Epidermal melanocyte (primary cell): Measurements from ENCODE around the gene FALEC.
A peak's percentile ranks its signal among the peaks of the same experiment; 100 is the strongest.

Experiments
- DNase-seq: peaks from one replicate; pipeline ENCODE4 v3.0.0; 2011; ENCODE audit warnings: low spot score; ENCODE audit not compliant: insufficient read length

Gene FALEC

DNA sequence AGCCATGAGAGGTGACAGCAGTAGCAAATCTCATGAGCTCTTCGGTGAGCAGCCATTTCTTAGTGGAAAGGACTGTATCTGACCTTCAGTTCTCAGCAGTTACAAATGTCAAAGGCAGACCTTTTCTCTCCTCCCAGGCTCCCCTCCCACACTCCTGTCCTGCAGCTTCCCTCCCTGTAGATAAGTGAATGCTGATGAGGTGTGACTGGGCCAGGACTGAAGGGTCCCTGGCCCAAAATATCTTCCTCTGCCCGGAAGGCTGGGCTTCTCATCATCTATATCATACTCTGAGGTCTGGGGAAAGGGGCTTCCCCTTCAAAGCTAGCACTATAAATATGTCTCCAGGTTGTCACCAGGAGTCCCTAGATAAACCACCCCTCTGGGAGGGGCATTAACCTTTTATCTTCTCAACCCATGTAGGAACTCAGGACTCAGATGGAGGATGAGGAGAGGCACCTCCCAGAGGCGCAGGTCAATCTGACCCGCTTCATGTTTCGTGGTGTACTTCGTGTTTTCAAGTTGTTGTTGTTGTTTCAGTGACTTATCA is 30.0 kb downstream of the FALEC start:
- DNase-seq: no peak

DNA sequence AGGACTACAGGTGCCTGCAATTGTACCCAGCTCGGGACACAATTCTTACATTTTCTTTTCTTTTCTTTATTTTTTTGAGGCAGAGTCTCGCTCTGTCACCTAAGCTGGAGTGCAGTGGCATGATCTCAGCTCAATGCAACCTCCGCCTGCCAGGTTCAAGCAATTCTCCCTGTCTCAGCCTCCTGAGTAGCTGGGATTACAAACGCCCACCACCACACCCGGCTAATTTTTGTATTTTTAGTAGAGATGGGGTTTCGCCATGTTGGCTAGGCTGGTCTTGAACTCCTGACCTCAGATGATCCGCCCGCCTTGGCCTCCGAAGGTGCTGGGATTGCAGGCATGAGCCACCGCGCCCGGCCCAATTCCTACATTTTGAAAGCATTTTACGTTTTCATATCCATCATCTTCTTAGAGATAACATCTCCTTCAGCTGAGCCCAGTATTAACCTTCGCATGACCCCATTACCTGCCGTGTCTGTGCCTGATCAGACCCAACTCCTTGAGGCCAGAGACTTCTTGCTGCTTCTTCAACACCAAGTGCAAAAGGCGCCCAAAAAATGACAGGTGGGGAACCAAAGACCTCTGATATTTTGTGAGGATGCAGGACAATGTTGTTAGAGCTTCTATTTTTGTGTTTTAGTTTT is 30.9 kb downstream of the FALEC start:
- DNase-seq: no peak

DNA sequence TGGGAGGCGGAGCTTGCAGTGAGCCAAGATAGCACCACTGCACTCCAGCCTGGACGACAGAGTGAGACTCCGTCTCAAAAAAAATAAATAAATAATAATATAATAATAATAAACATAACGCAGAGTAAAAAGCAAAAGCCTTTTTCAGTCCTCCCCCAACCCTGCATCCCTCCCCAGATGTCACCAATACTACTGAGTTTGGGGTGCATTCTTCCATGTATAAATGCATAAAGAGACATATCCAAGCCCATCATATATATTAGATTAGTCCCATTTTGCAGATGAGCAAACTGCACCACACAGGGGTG is 32.7 kb downstream of the FALEC start:
- DNase-seq: no peak

DNA sequence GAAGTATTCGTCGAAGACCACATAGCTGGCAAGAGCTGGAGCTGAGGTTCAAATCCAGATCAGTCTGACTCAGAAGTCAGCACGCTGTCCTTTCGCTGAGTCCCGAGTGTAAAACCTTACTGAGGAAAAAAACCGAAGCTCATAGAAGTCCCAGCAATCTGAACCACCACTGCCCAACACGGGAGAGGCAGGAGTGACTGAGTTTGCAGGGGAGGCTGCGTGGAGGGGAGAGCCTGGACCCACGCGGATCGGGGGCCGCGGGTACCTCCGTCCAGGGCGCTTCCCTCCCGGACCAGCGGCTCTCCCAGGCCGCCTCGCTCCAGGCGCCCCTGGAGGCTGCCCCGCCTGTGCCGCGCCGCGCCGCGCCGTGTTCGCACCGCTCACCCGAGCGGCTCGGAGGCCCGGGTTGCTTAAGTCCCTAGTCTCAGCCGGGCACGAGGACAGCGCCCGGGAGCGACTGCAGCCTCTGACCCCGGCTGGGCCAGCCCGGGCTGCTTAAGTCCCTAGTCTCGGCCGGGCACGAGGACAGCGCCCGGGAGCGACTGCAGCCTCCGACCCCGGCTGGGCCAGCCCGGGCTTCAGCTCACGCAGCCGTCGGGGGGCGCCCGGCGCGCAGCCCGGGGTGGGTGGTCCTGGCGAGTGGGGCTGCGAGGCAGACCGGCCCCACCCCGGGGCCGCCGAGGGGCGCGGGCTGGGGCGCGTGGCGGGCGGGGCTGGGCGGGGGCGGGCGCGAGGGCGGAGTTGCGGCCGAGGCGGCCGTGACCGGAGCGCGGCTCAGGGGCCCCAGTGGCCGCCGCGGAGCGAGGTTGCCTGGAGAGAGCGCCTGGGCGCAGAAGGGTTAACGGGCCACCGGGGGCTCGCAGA is 33.3 kb downstream of the FALEC start, which contains the start of gene ADAMTSL4:
ADAMTSL4 (plus strand) TSS at position 777 of the 864 bp plus-strand sequence. CDS start 2,881 bp downstream, outside the sequence.
- peak; percentile 74 for DNase-seq

DNA sequence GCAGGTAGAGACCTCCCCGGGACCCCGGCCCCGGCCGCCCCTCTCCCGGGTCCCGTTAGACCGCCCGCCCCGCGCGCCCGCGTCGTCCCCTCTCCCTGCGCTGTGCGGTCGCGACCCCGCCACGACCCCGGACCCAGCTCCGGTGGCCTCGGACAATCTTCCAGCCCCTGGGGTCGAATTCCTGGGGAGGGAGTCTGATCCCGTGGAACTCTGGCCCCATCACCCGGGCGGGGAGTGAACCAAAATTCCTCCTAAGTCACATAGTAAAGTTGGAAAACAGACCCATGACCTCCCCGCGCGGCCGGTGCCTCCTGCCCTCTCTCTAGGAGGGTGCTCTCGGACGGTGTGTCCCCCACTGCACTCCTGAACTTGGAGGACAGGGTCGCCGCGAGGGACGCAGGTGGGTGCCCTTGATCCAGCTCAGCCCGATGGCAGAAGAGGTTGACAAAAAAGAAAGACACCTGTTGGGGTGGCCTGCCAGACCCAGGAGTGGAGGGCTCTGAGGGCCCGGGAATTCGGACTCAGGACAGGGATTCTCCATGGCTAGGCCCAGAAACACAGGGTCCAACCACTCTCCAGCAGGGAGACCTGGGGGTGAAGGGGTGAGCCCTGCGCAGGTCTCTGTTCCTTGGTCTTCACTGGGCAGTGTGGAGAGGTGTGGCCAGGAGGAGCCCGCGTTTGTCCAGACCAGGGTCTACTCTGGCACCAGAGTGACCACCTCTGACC is 34.1 kb downstream of the FALEC start:
- peak; percentile 68 for DNase-seq

DNA sequence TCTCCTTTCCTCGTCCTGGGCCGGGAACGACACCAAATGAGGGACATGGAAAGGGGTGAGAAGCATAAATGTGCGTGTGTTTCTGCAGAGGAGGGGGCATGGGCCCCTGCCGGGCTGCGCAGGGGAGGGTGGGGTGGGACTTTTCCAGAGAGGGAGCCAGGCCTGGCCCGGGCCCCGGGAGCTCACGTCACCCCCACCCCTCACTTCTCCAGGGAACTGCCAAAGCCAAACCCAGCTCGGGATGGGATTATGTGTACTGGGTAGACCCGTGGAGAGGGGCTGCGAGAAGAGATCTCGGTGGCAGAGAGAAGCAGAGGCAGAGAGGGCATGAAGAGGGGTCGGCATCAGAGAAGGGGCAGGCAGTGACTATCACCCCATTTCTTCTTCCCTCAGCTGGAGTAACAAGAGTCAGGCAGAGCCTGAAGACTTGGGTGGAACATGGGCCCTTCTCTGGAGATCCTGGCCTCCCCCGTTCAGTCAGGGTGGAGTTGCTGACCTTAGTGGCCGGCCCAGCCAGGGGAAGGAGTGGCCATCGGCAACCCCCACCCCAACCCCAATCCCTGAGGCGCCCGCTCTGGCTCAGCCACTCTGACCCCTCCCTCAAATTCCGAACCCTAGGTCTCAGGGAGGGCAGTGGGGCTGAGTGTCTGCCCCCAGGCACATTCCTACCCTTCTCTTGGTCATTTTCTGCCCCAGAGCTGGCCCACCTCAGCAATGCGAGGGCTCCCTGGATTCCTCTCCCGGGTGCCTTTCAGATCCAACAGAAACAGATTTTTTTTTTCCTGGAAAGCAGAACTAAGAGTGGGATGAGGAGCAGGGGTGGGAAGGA is 34.9 kb downstream of the FALEC start:
- DNase-seq: no peak

DNA sequence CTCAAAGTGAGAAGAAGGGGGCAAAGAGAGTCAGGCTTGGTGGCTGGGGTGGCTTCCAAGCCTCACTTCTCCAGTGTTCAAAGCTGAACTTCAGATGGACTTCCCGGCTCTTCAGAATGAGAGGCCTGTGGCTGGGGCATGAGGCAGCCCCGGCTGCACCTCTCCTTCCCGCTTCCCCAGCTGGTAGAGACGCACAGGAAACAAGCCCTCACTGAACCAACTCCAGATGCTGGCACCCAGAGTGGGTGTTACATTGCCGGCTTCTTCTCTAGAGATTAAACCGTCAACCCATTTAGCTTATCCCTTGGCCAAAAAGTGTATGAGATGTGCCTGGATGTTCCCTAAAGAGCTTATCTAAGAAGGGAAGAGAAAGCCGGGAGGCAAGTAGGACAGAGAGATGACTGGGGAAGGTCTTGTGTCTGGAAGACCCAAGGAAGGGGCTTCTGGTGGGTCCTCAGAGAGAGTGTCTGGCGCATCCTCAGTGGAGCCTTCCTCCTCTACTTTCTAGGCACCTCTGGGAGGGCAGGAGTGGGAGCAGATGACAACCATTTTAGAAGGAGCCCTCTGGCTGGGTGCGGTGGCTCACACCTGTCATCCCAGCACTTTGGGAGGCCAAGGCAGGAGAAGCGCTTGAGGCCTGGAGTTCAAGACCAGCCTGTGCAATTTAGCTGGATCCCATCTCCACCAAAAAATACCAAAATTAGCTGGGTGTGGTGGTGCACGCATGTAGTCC is 35.7 kb downstream of the FALEC start:
- no peak for DNase-seq

DNA sequence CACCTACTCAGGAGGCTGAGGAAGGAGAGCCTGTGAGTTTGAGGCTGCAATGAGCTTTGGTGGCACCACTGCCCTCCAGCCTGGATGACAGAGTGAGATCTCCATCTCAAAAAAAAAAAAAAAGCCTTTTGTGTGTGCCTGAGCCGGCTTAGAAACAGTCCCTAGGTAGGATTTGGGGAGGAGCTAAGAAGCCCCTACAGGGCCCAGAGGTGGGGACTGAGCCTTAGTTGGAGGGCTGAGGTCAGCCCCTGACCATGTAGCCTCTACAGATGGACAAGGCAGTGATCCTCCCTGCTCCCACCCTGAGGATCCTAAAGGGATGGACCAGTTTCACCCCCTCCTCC is 36.2 kb downstream of the FALEC start:
- DNase-seq: no peak

DNA sequence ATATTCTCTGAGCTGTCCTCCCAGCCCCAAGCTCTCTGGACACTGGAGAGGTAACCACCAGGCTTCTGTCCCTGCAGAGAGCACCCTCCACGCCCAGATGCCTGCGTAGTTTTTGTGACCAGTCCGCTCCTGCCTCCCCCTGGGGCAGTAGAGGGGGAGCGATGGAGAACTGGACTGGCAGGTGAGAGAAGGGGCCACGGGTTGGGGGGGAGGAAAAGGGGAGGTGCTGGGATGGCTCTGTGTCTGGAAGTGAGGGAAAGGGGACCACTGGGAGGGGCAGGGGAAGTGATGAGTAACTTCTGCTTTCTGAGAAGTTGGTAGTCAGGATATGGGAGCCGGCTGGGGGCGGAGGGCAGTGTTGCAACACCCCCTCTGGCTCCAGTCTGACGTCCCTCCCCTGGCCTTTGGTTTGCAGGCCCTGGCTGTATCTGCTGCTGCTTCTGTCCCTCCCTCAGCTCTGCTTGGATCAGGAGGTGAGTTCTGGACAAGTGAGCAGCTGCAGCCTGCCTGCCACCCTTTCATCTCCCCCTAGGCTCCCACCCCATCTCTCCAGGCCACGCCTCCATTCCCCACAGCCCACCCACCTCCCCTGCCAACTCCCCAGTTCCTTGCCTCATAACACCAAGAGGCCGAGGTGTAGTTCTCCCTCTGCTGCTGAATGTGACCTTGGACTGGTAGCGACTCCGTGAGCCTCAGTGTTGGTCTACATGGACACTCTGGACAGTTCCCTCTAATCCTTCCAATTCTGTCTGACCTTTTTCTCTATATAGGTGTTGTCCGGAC is 36.8 kb downstream of the FALEC start:
- DNase-seq: peak; percentile 59

DNA sequence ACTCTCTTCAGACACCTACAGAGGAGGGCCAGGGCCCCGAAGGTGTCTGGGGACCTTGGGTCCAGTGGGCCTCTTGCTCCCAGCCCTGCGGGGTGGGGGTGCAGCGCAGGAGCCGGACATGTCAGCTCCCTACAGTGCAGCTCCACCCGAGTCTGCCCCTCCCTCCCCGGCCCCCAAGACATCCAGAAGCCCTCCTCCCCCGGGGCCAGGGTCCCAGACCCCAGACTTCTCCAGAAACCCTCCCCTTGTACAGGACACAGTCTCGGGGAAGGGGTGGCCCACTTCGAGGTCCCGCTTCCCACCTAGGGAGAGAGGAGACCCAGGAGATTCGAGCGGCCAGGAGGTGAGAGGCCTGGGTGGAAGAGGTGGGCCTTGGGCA is 37.3 kb downstream of the FALEC start:
- DNase-seq: no peak

DNA sequence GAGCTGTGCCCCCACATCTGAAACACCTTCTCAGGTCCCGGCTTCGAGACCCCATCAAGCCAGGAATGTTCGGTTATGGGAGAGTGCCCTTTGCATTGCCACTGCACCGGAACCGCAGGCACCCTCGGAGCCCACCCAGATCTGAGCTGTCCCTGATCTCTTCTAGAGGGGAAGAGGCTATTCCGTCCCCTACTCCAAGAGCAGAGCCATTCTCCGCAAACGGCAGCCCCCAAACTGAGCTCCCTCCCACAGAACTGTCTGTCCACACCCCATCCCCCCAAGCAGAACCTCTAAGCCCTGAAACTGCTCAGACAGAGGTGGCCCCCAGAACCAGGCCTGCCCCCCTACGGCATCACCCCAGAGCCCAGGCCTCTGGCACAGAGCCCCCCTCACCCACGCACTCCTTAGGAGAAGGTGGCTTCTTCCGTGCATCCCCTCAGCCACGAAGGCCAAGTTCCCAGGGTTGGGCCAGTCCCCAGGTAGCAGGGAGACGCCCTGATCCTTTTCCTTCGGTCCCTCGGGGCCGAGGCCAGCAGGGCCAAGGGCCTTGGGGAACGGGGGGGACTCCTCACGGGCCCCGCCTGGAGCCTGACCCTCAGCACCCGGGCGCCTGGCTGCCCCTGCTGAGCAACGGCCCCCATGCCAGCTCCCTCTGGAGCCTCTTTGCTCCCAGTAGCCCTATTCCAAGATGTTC is 38.0 kb downstream of the FALEC start:
- no peak for DNase-seq

DNA sequence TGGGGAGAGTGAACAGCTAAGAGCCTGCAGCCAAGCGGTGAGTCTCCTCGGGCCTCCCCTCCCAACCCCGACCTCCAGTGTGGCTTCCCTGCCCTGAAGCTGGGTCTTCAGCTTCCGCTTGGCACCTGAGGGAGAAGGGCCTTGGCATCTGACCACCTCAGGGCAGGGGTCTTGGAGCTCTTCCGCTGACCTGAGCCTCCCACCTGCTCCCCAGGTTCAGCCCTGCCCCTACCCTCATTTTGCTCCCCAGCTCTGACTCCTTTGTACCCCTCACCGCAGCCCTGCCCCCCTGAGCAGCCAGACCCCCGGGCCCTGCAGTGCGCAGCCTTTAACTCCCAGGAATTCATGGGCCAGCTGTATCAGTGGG is 38.5 kb downstream of the FALEC start:
- no peak for DNase-seq

DNA sequence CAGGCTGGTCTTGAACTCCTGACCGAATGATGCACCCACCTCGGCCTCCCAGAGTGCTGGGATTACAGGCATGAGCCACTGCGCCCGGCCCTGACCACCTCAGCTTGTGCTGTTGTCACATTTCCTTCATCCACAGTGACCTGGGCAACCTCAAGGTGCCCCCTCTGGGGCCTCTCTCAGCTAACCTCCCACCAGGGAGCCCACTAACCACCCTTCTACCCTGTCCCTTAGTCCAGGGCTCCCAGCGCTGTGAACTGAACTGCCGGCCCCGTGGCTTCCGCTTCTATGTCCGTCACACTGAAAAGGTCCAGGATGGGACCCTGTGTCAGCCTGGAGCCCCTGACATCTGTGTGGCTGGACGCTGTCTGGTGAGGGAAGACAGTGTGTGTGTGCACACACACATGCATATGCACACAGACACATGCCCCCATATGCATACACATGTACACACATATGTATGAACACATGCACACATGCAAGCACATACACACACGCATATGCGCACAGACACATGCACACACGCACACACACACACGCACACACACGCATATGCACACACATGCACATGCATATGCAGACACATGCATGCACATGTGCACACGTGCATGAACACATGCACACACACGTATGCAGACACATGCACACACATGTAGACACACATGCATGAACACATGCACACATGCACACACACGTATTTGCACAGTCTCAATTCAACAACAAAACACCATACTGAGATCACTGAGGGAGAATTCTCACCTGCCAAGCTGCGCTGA is 39.8 kb downstream of the FALEC start:
- no peak for DNase-seq

DNA sequence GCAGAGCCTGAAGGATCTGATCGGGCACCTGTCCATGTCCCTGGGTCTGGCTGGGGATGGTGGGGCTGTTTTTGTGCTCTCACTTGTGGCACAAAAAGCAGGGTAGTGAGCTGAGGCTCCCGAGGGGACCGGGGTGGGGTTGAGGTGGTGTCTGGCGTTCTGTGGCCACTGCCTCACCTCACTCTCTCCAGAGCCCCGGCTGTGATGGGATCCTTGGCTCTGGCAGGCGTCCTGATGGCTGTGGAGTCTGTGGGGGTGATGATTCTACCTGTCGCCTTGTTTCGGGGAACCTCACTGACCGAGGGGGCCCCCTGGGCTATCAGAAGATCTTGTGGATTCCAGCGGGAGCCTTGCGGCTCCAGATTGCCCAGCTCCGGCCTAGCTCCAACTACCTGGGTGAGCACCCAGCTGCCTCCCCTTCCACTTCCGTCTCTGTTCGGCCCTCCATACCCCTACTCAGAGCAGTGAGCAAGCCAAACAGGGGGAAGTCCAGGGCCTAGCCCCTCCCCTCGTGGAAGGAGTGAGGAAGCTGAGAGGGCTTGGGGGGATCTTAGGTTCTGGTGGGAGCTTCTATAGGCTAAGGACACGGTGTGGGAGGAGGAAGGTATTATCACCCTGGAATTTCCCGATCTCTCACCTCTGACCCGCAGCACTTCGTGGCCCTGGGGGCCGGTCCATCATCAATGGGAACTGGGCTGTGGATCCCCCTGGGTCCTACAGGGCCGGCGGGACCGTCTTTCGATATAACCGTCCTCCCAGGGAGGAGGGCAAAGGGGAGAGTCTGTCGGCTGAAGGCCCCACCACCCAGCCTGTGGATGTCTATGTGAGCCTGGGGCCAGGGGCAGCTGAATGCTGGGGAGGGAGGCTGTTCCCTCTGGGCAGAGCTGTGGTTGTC is 40.7 kb downstream of the FALEC start:
- no peak for DNase-seq

DNA sequence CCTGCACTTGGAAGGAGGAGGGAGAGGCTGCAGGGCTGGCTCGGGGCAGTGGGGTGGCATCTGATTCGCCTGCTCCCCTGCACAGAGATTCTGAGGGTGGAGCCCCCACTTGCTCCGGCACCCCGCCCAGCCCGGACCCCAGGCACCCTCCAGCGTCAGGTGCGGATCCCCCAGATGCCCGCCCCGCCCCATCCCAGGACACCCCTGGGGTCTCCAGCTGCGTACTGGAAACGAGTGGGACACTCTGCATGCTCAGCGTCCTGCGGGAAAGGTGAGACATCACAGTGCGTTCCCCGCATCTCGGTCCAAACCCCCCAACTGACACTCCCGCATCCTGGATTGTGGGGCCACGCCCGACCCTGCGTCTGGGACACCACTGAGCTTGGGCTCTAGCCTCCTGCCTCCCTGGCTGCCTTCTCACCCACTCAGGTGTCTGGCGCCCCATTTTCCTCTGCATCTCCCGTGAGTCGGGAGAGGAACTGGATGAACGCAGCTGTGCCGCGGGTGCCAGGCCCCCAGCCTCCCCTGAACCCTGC is 41.6 kb downstream of the FALEC start:
- peak; percentile 8 for DNase-seq

DNA sequence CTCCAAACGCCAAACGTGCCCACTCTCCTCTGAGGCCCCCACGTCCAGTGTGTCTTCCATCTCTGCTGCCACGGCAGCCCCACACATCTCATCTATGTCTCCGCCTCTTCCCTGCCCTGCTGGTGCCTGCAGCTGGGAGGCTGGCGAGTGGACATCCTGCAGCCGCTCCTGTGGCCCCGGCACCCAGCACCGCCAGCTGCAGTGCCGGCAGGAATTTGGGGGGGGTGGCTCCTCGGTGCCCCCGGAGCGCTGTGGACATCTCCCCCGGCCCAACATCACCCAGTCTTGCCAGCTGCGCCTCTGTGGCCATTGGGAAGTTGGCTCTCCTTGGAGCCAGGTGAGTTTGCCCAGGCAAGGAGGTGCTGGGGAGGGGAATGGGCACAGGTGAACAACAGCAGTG is 42.3 kb downstream of the FALEC start:
- DNase-seq: no peak

DNA sequence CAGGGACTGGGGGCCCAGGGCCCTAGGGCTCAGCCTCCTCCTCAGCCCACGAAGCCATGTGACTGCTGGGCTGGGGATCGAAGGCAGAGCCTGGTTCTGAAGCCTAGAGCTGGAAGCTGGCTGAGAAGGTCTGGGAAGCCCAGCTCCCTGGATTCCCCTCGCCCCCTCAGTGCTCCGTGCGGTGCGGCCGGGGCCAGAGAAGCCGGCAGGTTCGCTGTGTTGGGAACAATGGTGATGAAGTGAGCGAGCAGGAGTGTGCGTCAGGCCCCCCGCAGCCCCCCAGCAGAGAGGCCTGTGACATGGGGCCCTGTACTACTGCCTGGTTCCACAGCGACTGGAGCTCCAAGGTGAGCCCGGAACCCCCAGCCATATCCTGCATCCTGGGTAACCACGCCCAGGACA is 42.8 kb downstream of the FALEC start:
- no peak for DNase-seq
